Measurements from ENCODE around the gene GAL3ST1.

Gene GAL3ST1

GRCh38 chr22:30612789-30613188 is 38.3 kb upstream of the GAL3ST1 start:
- Histone ChIP-seq H3K9me3 (no peaks in the 10 kb centered on the region), H3K4me1 (0 out of 2 replicates have a peak, but pooled peaks cover 2% of the 10 kb centered on the region), H3K27me3 (no peaks in the 10 kb centered on the region), H3K4me3 (ENCODE audit: low read depth, low read length) (no peak overlapping the region), H3K36me3 (no peaks in the 10 kb centered on the region)
- DNase-seq: no peak
- TF ChIP-seq CTCF (IDR thresholded peaks at IDR 0.05; ENCODE audit: low read depth, low read length): no peak; the same call in 1 of the 2 replicates

- H3K9me3 ChIP-seq: no peaks in the 10 kb centered on the region
- DNase-seq: no peak
- no peak for TF ChIP-seq CTCF (IDR thresholded peaks at IDR 0.05; ENCODE audit: low read depth, low read length)
- H3K27me3 ChIP-seq: no peaks in the 10 kb centered on the region
- no peak overlapping the region for H3K4me3 ChIP-seq (ENCODE audit: low read depth, low read length)
- H3K36me3 ChIP-seq: no peaks in the 10 kb centered on the region
- peaks cover 3% of the 10 kb centered on the region; the same call in 1 of the 2 replicates for H3K4me1 ChIP-seq
Measured at GRCh38 chr22:30611197-30611596, 36.7 kb upstream of the GAL3ST1 start.

- Histone ChIP-seq H3K27me3 (no peaks in the 10 kb centered on the region), H3K36me3 (no peaks in the 10 kb centered on the region), H3K4me3 (ENCODE audit: low read depth, low read length) (no peak overlapping the region), H3K9me3 (no peaks in the 10 kb centered on the region), H3K4me1 (peaks cover 8% of the 10 kb centered on the region; the same call in 1 of the 2 replicates)
- no peak for TF ChIP-seq CTCF (IDR thresholded peaks at IDR 0.05; ENCODE audit: low read depth, low read length)
- no peak for DNase-seq
Measured at GRCh38 chr22:30610299-30610698, 35.8 kb upstream of the GAL3ST1 start.

- H3K9me3 ChIP-seq: no peaks in the 10 kb centered on the region
- no peak for TF ChIP-seq CTCF (IDR thresholded peaks at IDR 0.05; ENCODE audit: low read depth, low read length)
- no peaks in the 10 kb centered on the region for H3K36me3 ChIP-seq
- H3K27me3 ChIP-seq: no peaks in the 10 kb centered on the region
- no peak for DNase-seq
- no peak overlapping the region for H3K4me3 ChIP-seq (ENCODE audit: low read depth, low read length)
- H3K4me1 ChIP-seq: peaks cover 8% of the 10 kb centered on the region; the same call in 1 of the 2 replicates
Measured at GRCh38 chr22:30609260-30610185, 35.1 kb upstream of the GAL3ST1 start.

- Histone ChIP-seq H3K27me3 (no peaks in the 10 kb centered on the region), H3K4me1 (peaks cover 8% of the 10 kb centered on the region; the same call in 1 of the 2 replicates), H3K36me3 (no peaks in the 10 kb centered on the region), H3K9me3 (no peaks in the 10 kb centered on the region), H3K4me3 (ENCODE audit: low read depth, low read length) (no peak overlapping the region)
- DNase-seq: no peak
- TF ChIP-seq CTCF (IDR thresholded peaks at IDR 0.05; ENCODE audit: low read depth, low read length): no peak
Measured at GRCh38 chr22:30607939-30608338, 33.5 kb upstream of the GAL3ST1 start.
